Measurements from ENCODE around the gene ATP2B3. TPM values are rescaled to one million over a fixed set of nuclear protein-coding genes. Genes with fewer than 3 reads are reported as not detected.

Gene ATP2B3
- total and polyA plus RNA-seq, 10 of the 15 experiments (the other 5 are each of a cell fraction or from before 2014, with no cell fraction given) = 0.01 TPM; not detected in 9

- no peak overlapping the region for H3K4me3 ChIP-seq
- no peaks in the 10 kb centered on the region for H4K20me1 ChIP-seq (ENCODE audit: control insufficient read depth, insufficient read depth)
- ATAC-seq = no peak
- 56% methylated on average over 9 of the region's 9 CpGs for WGBS (ENCODE audit: insufficient coverage, insufficient replicate concordance, low lambda C conversion rate, missing lambda C conversion rate)
- no peak overlapping the region for H3K27ac ChIP-seq (ENCODE audit: control insufficient read depth, insufficient read depth)
- no peaks in the 10 kb centered on the region for H3K79me2 ChIP-seq (ENCODE audit: control insufficient read depth, insufficient read depth, low read length)
- ChIA-PET POLR2A (no interaction called here), RAD21 (ENCODE audit: unreplicated experiment) (no interaction called here), CTCF (interaction anchor here (1.1 kb wide), 1 partner anchor 9 kb away, joined by 3 read pairs; no protein-coding TSS in a partner anchor), SMC1A (ENCODE audit: uncharacterized antibody, unreplicated experiment) (no interaction called here)
- H2AFZ ChIP-seq (ENCODE audit: control insufficient read depth, low read depth, low read length) = no peak overlapping the region
- no peaks in the 10 kb centered on the region for H3K27me3 ChIP-seq (replicated peaks in 1 of 2; ENCODE audit: control insufficient read depth in 2 of 2, insufficient read depth in 2 of 2, low read length in 1 of 2)
- H3K9me3 ChIP-seq (replicated peaks; ENCODE audit: control insufficient read depth, insufficient read depth, low read length) = no peaks in the 10 kb centered on the region; the same call in 2 of the 3 replicates
- H3K4me1 ChIP-seq (ENCODE audit: control insufficient read depth, insufficient read depth, low read length) = no peaks in the 10 kb centered on the region
- no peak for FAIRE-seq
- H3K4me2 ChIP-seq (ENCODE audit: control insufficient read depth, insufficient read depth) = no peak overlapping the region
- no peak overlapping the region for H3K9ac ChIP-seq (ENCODE audit: control insufficient read depth, insufficient read depth, low read length)
- no peak for DNase-seq (ENCODE audit: low read depth, low spot score)
- no TSS peak for BruUV-seq (replicated peaks)
- TF ChIP-seq CHD4 (IDR thresholded peaks at IDR 0.05) = no peak
- TF ChIP-seq FOXK2 (IDR thresholded peaks at IDR 0.05) = no peak
- TF ChIP-seq ZNF24 (IDR thresholded peaks at IDR 0.05) = no peak
- TF ChIP-seq CEBPB (IDR thresholded peaks at IDR 0.05; ENCODE audit: borderline replicate concordance in 1 of 2, low read depth in 2 of 2, low read length in 2 of 2) = no peak
- no peak for TF ChIP-seq EP300 (IDR thresholded peaks at IDR 0.05; ENCODE audit: borderline replicate concordance in 1 of 2, control insufficient read depth in 1 of 2, low read depth in 2 of 2, low read length in 2 of 2)
- no peak for TF ChIP-seq LARP7 (IDR thresholded peaks at IDR 0.05)
- TF ChIP-seq BCL11A (IDR thresholded peaks at IDR 0.05; ENCODE audit: low read depth, low read length) = no peak
- no peak for TF ChIP-seq RCOR1 (conservative IDR thresholded peaks at IDR 0.05; ENCODE audit: low read depth, low read length)
- peak; percentile 32 for TF ChIP-seq PBX3 (IDR thresholded peaks at IDR 0.05; ENCODE audit: insufficient replicate concordance, low read depth, low read length)
- no peak for TF ChIP-seq FOS (IDR thresholded peaks at IDR 0.05; ENCODE audit: borderline replicate concordance, extremely low read depth, insufficient read length)
- peak; percentile 95 for TF ChIP-seq BCL3 (IDR thresholded peaks at IDR 0.05; ENCODE audit: borderline replicate concordance, insufficient read depth, low read depth, low read length, poor library complexity, severe bottlenecking)
- TF ChIP-seq MXI1 (IDR thresholded peaks at IDR 0.05; ENCODE audit: low read depth, low read length) = no peak
- TF ChIP-seq EED (IDR thresholded peaks at IDR 0.05; ENCODE audit: low read depth) = no peak
- in situ Hi-C loops (cut with MboI) = no loop called here
- H3K36me3 ChIP-seq (ENCODE audit: control insufficient read depth in 2 of 2, insufficient read depth in 2 of 2, low read length in 1 of 2) = no peaks in the 10 kb centered on the region
- intact Hi-C loops (cut with micrococcal nuclease; ENCODE audit: unreplicated experiment) = no loop called here
Observed at GRCh38 chrX:153516073-153516472, 1.4 kb upstream of the ATP2B3 start.

Measured in GM12878 (cell line).